Right ventricle myocardium inferior (tissue), 1 donor: ENCODE data around the gene CHST15. TPM values are rescaled to one million over a fixed set of nuclear protein-coding genes. Genes with fewer than 3 reads are reported as not detected.

Experiments used
- ATAC-seq: fragments of 200-7000 bp; cut with Tn5 transposase; one replicate; pipeline ENCODE4 v1.9.1; 2020; ENCODE audit warnings: mild to moderate bottlenecking, moderate library complexity
- DNase-seq: peaks from one replicate; pipeline ENCODE4 v3.0.0; 2021; ENCODE audit errors: missing footprints
- intact Hi-C: fragments of 100-400 bp; cut with DNase I; formaldehyde crosslinking; loops from one replicate; pipeline ENCODE4 v1.11.0; 2022
- total RNA-seq: library from RNA; stranded (reverse); fragmentation: NEBNext Ultra II Directional; extraction: Animal tissue kit (Norgen Biotek cat#: 25700); gene quantifications from one replicate; pipeline ENCODE4 v1.2.1, GENCODE V29; 2021
- donor health status: DM: no; HTN: yes; CAD: no; lungs with severe emphysema.

Gene CHST15
- total RNA-seq, 1 donor from 2014 or later: 3.8 TPM

GRCh38 chr10:123999261-123999660 is 94.1 kb downstream of the CHST15 start:
- ATAC-seq (no peak), DNase-seq (no peak)
- intact Hi-C loops: no loop called here

GRCh38 chr10:123998197-123999141 is 94.9 kb downstream of the CHST15 start:
- no peak for ATAC-seq
- intact Hi-C loops: no loop called here
- no peak for DNase-seq

- intact Hi-C loops: no loop called here
- DNase-seq (no peak), ATAC-seq (peak; percentile 38)
Measured at GRCh38 chr10:123997486-123998196, 95.8 kb downstream of the CHST15 start.

- no peak for DNase-seq
- ATAC-seq: no peak
- intact Hi-C loops: no loop called here
Measured at GRCh38 chr10:123997013-123997412, 96.4 kb downstream of the CHST15 start.

GRCh38 chr10:123996302-123996701 is 97.1 kb downstream of the CHST15 start:
- intact Hi-C loops: no loop called here
- ATAC-seq (no peak), DNase-seq (no peak)

- DNase-seq (no peak), ATAC-seq (peak; percentile 40)
- intact Hi-C loops: no loop called here
Measured at GRCh38 chr10:123995461-123996131, 97.8 kb downstream of the CHST15 start.

GRCh38 chr10:123995082-123995460 is 98.3 kb downstream of the CHST15 start:
- intact Hi-C loops: no loop called here
- DNase-seq (no peak), ATAC-seq (no peak)

- ATAC-seq (peak; percentile 82), DNase-seq (peak; percentile 93)
- intact Hi-C loops: loop anchor here (1.0 kb wide), 2 partner anchors 268 to 395 kb away; no protein-coding TSS in a partner anchor
Measured at GRCh38 chr10:123994417-123995081, 98.8 kb downstream of the CHST15 start.

- ATAC-seq (no peak), DNase-seq (no peak)
- intact Hi-C loops: loop anchor here (1.0 kb wide), 2 partner anchors 269 to 396 kb away; no protein-coding TSS in a partner anchor
Measured at GRCh38 chr10:123993534-123994416, 99.6 kb downstream of the CHST15 start.

- intact Hi-C loops: no loop called here
- DNase-seq: no peak
- no peak for ATAC-seq
Measured at GRCh38 chr10:123991611-123992570, 101.5 kb downstream of the CHST15 start.

- intact Hi-C loops: no loop called here
- no peak for ATAC-seq
- DNase-seq: no peak
Measured at GRCh38 chr10:123990889-123991288, 102.5 kb downstream of the CHST15 start.

GRCh38 chr10:123988694-123989093 is 104.7 kb downstream of the CHST15 start:
- ATAC-seq: no peak
- DNase-seq: no peak
- intact Hi-C loops: no loop called here

GRCh38 chr10:123986736-123987135 is 106.7 kb downstream of the CHST15 start:
- intact Hi-C loops: no loop called here
- no peak for ATAC-seq
- DNase-seq: no peak

- intact Hi-C loops: no loop called here
- DNase-seq (no peak), ATAC-seq (no peak)
Measured at GRCh38 chr10:123974406-123974805, 119.0 kb downstream of the CHST15 start.

- ATAC-seq (no peak), DNase-seq (no peak)
- intact Hi-C loops: no loop called here
Measured at GRCh38 chr10:123972481-123973401, 120.7 kb downstream of the CHST15 start.

GRCh38 chr10:123970927-123971286 is 122.5 kb downstream of the CHST15 start:
- intact Hi-C loops: no loop called here
- DNase-seq (no peak), ATAC-seq (no peak)
